ENCODE results near the gene SCAF1. TPM values are rescaled to one million over a fixed set of nuclear protein-coding genes. Genes with fewer than 3 reads are reported as not detected.

Gene SCAF1
- total and polyA plus RNA-seq, 9 of the 15 experiments (the other 6 are each of a cell fraction or from before 2014, with no cell fraction given) = 0.20 to 79.0 (median 4.9) TPM

GRCh38 chr19:49662011-49662410, 20.0 kb downstream of the SCAF1 start:
- in situ Hi-C loops (cut with MboI) = no loop called here

More at GRCh38 chr19:49662011-49662410, 20.0 kb downstream of the SCAF1 start:
- H3K4me2 ChIP-seq (ENCODE audit: insufficient read depth, low read length) = no peak overlapping the region
- peaks cover 62% of the 10 kb centered on the region; the same call in 2 of the 3 replicates for H3K36me3 ChIP-seq (ENCODE audit: control insufficient read depth, insufficient read depth, low read length)
- peaks cover 38% of the 10 kb centered on the region for H3K79me2 ChIP-seq (ENCODE audit: control insufficient read depth, insufficient read depth, low read length)
- no peaks in the 10 kb centered on the region for H3K27me3 ChIP-seq (ENCODE audit: control insufficient read depth in 2 of 2, insufficient read depth in 2 of 2, low read length in 2 of 2)
- intact Hi-C loops (cut with micrococcal nuclease) = no loop called here
- no peak for ATAC-seq
- H3K9ac ChIP-seq (ENCODE audit: insufficient read depth in 1 of 2, low read depth in 2 of 2, low read length in 2 of 2) = 0 out of 4 replicates have a peak overlapping the region, but pooled peaks of 1 of the 2 experiments have one; percentile 21
- H3K4me3 ChIP-seq = no peak overlapping the region
- 0 out of 2 replicates have a peak, but pooled peaks cover 2% of the 10 kb centered on the region for H3K9me3 ChIP-seq (replicated peaks; ENCODE audit: control insufficient read depth, insufficient read depth, low read depth, low read length)
- TF ChIP-seq RBFOX2 (IDR thresholded peaks at IDR 0.05; ENCODE audit: low read depth, low read length) (peak; percentile 55), ESRRA (IDR thresholded peaks at IDR 0.05; ENCODE audit: borderline replicate concordance, low read depth) (no peak), E2F3 (CRISPR knock-in tag; IDR thresholded peaks at IDR 0.05) (no peak), ZNF239 (CRISPR knock-in tag; IDR thresholded peaks at IDR 0.05) (no peak), GABPB2 (CRISPR knock-in tag; conservative IDR thresholded peaks at IDR 0.05) (no peak), GTF2E2 (tag; IDR thresholded peaks at IDR 0.05) (no peak), POLR2G (IDR thresholded peaks at IDR 0.05; ENCODE audit: low read depth, low read length) (peak; percentile 70), RUNX1 (IDR thresholded peaks at IDR 0.05; ENCODE audit: low read depth) (no peak), DACH1 (IDR thresholded peaks at IDR 0.05; ENCODE audit: partially characterized antibody) (no peak), MAZ (CRISPR knock-in tag; conservative IDR thresholded peaks at IDR 0.05 in 1 of 2, IDR thresholded peaks at IDR 0.05 in 1 of 2) (no peak)
- TF ChIP-seq, protein P1, sequence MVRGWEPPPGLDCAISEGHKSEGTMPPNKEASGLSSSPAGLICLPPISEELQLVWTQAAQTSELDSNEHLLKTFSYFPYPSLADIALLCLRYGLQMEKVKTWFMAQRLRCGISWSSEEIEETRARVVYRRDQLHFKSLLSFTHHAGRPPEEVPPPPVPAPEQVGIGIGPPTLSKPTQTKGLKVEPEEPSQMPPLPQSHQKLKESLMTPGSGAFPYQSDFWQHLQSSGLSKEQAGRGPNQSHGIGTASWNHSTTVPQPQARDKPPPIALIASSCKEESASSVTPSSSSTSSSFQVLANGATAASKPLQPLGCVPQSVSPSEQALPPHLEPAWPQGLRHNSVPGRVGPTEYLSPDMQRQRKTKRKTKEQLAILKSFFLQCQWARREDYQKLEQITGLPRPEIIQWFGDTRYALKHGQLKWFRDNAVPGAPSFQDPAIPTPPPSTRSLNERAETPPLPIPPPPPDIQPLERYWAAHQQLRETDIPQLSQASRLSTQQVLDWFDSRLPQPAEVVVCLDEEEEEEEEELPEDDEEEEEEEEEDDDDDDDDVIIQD (CRISPR knock-in tag; IDR thresholded peaks at IDR 0.05) = no peak
- H3K27ac ChIP-seq (ENCODE audit: extremely low read depth, low read depth, low read length) = no peak overlapping the region
- no TSS peak for BruUV-seq (replicated peaks)
- H4K20me1 ChIP-seq (replicated peaks; ENCODE audit: control insufficient read depth, insufficient read depth, low read length) = peaks cover 13% of the 10 kb centered on the region; the same call in 1 of the 2 replicates
- peaks cover 0 to 35% of the 10 kb centered on the region in 2 experiments; a peak in 4 of 5 replicates for H3K4me1 ChIP-seq (replicated peaks in 1 of 2; ENCODE audit: control insufficient read depth in 2 of 2, insufficient read depth in 2 of 2, low read length in 2 of 2)
- no peak overlapping the region for H2AFZ ChIP-seq (ENCODE audit: low read depth, low read length)
- POLR2A ChIA-PET = interaction anchor here (0.7 to 1.6 kb wide), 5 partner anchors 9 to 69 kb away, joined by 3 to 5 read pairs (median 4); partner anchors contain the start of gene RRAS
- CTCF ChIA-PET (ENCODE audit: low intra/inter-chr PET ratio) = no interaction called here
- no peak for FAIRE-seq
- peaks cover 2% of the 10 kb centered on the region for H3K9me1 ChIP-seq (ENCODE audit: control insufficient read depth, insufficient read depth, low read length)
- 97% methylated on average over 14 of the region's 16 CpGs for WGBS (ENCODE audit: insufficient coverage, low coverage, missing lambda C conversion rate)
- DNase-seq (ENCODE audit: extremely low read depth in 1 of 4, low spot score in 3 of 4) = no peak

Data from K562 (cell line).